GM21576 (cell line): ENCODE results near the gene RAB27B.

Source experiments
- ATAC-seq: cut with Tn5 transposase; IDR thresholded peaks from one replicate; pipeline ENCODE4 v1.9.1; 2021; ENCODE audit warnings: mild to moderate bottlenecking, moderate library complexity; ENCODE audit not compliant: unreplicated experiment

The RAB27B gene

GRCh38 chr18:54859667-54860421 lies 31.6 kb downstream of the RAB27B start:
- no peak for ATAC-seq

GRCh38 chr18:54860941-54861340 lies 32.7 kb downstream of the RAB27B start:
- no peak for ATAC-seq

DNA sequence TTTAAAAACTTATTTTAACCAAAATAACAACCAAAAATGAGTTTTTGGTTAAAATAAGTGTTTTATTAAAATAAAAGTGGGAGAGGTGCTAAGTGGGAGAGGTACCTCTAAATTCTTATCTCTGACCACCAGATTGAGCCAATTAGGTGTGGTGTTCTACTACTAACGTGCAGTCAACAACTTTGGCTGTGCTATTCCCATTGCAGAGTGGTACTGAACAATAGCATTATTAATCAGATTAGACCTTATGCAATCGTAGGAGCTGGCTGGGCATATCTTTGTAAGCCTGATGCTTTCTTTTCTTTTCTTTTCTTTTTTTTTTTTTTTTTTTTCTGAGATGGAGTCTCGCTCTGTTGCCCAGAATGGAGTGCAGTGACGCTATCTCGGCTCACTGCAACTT lies 38.9 kb downstream of the RAB27B start:
- no peak for ATAC-seq

DNA sequence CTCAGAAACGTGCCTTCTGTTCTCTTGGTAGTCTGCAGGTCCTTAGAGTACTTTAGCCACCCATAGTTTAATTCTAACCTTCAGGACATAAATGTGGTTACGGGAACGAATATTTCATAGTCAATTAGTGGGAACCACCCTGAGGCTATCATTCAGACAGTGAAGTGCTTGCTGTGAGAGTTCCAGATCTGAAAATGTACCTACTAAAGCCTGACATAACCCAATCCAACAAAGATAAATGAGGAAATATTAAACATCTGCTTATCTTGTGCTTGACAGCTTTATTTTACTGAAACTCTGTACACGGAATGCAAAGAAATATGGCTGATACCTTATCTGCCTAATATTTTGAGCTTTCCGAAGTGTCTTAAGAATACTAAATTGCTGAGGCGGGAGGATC lies 43.0 kb downstream of the RAB27B start:
- no peak for ATAC-seq

GRCh38 chr18:54872681-54873080 lies 44.4 kb downstream of the RAB27B start:
- ATAC-seq, result no peak

- no peak for ATAC-seq
These were observed 45.6 kb downstream of the RAB27B start for GRCh38 chr18:54873884-54874255.

DNA sequence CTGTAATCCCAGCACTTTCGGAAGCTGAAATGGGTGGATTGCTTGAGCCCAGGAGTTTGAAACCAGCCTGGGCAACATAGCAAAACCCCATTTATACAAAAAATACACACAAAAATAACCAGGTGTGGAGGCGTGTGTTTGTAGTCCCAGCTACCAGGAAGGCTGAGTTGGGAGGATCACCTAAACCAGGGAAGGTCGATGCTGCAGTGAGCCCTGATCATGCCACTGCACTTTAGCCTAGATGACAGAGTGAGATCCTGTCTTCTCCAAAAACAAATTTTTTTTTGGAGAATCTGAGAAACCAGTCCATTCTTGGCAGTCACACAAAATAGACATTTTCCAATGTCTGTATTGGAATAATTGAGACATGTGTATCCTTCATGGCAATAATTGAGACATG lies 46.8 kb downstream of the RAB27B start:
- no peak for ATAC-seq

DNA sequence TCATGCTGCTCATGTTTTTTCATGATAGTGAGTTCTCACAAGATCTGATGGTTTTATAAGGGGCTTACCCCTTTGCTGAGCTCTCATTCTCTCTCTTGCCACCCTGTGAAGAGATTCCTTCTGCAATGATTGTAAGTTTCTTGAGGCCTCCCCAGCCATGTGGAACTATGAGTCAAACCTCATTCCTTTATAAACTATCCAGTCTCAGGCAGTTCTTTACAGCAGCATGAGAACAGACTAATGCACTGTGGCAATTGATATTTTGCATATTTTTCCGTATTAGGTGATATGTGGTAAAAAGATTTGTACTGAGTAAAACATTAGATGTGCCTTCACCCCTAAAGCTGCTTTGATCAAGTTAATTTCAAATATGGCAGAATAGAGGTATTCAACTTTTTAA lies 48.8 kb downstream of the RAB27B start:
- ATAC-seq, result no peak

GRCh38 chr18:54878159-54878622 lies 49.9 kb downstream of the RAB27B start:
- ATAC-seq, result no peak

DNA sequence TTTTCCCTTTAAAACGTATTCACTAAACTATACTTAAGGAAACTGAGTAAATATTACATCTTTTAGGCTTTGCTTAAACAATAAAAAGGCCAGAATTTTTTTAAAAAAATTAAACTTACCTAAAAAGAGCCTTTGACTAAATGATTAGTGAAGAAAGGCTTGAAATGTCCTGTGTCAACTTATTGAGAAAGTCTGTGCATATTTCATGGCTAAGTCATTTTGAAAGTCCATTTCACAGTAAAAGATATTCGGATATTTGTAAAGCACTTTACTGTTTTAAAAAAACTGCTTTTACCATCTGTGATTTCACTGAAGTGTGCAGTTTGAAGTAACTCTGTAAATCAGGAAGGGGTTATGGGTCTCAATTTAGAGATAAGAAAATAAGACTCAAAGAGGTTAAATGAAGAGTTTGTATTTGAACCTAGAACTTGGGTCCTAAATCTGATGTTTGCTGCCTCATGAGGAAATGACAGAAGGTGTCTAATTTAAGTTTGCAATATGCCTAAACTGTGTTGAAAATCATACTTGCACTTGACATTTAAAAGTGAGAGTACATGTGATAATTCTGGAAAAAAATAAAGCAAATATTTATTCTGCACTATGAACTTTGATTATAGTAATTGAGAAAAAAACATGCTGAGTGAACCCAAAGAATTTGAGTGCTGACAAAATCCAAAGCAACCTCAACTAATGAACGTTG lies 50.5 kb downstream of the RAB27B start:
- ATAC-seq, result no peak

DNA sequence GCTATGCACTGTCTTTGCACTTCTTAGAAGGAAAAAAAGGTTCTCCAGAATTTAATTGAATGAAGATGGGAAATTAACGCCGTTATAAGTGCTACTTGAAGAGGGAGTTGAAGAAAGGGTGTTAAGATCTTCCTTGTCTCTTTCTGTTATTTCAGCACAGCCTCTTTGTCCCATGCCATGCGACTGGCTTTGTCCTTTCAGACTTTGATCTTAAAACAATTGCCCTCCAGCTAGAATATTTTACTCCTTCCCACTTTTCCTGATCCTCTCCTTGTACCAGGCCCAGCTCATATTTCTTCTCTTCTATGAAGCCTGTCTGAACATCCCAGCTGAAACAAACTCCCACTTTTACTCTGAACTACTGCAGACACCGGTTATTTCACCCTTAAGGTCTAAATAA lies 51.4 kb downstream of the RAB27B start:
- no peak for ATAC-seq

- no peak for ATAC-seq
These were observed 52.3 kb downstream of the RAB27B start for GRCh38 chr18:54880395-54881105.

GRCh38 chr18:54881229-54881768 lies 53.0 kb downstream of the RAB27B start:
- ATAC-seq, result no peak

DNA sequence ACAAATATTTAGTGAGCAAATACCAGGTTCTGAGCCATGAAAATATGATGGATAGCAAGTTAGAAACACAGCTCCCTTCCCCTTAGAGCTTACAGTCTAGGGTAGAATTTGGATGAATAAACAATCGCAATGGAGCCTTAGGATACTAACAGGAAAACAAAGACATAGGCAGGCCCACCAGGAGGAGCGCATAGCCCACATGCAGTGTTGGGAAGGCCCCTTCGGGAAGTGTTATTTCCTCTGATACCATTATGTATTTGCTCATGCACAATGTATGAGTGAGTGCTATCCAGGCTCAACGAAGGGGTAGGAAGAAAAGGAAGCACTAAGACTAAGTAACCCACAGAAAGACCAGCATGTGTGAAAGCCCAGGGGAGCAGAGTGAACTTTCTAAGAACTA lies 54.0 kb downstream of the RAB27B start:
- no peak for ATAC-seq

GRCh38 chr18:54883816-54884604 lies 55.7 kb downstream of the RAB27B start:
- ATAC-seq, result no peak

- ATAC-seq, result no peak
These were observed 60.1 kb downstream of the RAB27B start for GRCh38 chr18:54888378-54888777.

GRCh38 chr18:54888933-54889332 lies 60.7 kb downstream of the RAB27B start:
- ATAC-seq, result no peak

- no peak for ATAC-seq
These were observed 71.2 kb downstream of the RAB27B start for GRCh38 chr18:54899500-54899899.

DNA sequence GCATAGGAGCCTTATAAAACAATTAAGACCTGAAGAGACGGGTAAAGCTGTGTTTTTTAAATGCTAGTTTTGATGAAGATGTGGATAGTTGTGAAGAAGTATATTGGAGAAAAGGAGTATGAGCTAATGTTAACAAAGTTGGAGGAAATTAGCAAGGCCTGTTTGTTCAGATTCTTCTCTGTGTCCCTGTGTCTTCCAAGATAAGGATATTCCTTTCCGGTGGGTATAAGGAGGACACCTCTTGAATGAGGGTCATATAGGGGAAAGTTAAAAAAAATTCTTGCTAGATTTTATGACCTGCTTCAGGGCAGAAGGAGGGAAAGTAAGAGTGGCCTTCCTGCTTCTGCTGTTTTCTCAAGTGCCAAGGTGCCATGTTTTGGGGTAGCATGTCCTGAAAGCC lies 72.0 kb downstream of the RAB27B start:
- no peak for ATAC-seq

- ATAC-seq, result no peak
These were observed 76.3 kb downstream of the RAB27B start for GRCh38 chr18:54904581-54904980.

DNA sequence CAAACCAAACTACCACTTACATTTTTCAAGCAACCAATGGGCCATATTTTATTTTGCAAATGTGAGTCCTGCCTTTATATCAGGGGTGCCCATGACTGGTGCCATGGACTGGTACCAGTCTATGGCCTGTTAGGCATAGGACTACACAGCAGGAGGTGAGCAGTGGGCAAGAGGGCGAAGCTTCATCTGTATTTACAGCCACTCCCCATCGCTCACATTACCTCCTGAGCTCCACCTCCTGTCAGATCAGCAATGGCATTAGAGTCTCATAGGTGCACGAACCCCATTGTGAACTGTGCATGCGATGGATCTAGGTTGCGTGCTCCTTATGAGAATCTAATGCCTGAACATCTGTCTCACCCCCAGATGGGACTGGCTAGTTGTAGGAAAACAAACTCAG lies 77.4 kb downstream of the RAB27B start:
- no peak for ATAC-seq
